Chondrocyte (in vitro differentiated cells): Measurements from ENCODE around the gene COL16A1. TPM values are rescaled to one million over a fixed set of nuclear protein-coding genes. Genes with fewer than 3 reads are reported as not detected.

Experiments
- DNase-seq: peaks from one replicate; pipeline ENCODE4 v3.0.0; 2021; ENCODE audit warnings: mixed read lengths, low spot score
- H3K27ac Mint-ChIP-seq: one replicate; pipeline ENCODE4 v1.8.0; 2021; ENCODE audit warnings: mild to moderate bottlenecking, moderate library complexity, mixed read lengths; ENCODE audit not compliant: unreplicated experiment
- H3K27me3 Mint-ChIP-seq: 2 replicates; pipeline ENCODE4 v1.8.0; 2021; ENCODE audit warnings: low read depth, mixed read lengths
- H3K36me3 Mint-ChIP-seq: 2 replicates; pipeline ENCODE4 v1.8.0; 2021; ENCODE audit warnings: low read depth, mixed read lengths
- H3K4me1 Mint-ChIP-seq: 2 replicates; pipeline ENCODE4 v1.8.0; 2021; ENCODE audit warnings: low read depth, mild to moderate bottlenecking, mixed read lengths
- H3K4me3 Mint-ChIP-seq: one replicate; pipeline ENCODE4 v1.8.0; 2021; ENCODE audit warnings: mild to moderate bottlenecking, moderate library complexity, mixed read lengths; ENCODE audit not compliant: unreplicated experiment
- H3K9me3 Mint-ChIP-seq: 2 replicates; pipeline ENCODE4 v1.8.0; 2021; ENCODE audit warnings: low read depth, mixed read lengths
- CTCF ChIP-seq: fragments of 200-600 bp; sonication (generic); IDR thresholded peaks from 2 replicates; pipeline ENCODE4 v1.5.0; 2021; ENCODE audit warnings: antibody characterized with exemption, mild to moderate bottlenecking, moderate library complexity
- total RNA-seq: library from RNA; stranded (reverse); gene quantifications from 3 replicates; pipeline ENCODE4 v1.2.1, GENCODE V29; 2021

COL16A1 gene
- total RNA-seq, 1 donor from 2014 or later, result 230 TPM

GRCh38 chr1:31671147-31671546 lies 32.7 kb downstream of the COL16A1 start:
- no peak for DNase-seq
- Mint-ChIP-seq H3K4me3 (no peak overlapping the region), H3K27ac (peak overlapping the region; percentile 94), H3K36me3 (peaks cover 16% of the 10 kb centered on the region), H3K27me3 (no peaks in the 10 kb centered on the region), H3K9me3 (no peaks in the 10 kb centered on the region), H3K4me1 (peaks cover 75% of the 10 kb centered on the region)
- TF ChIP-seq CTCF, result no peak

GRCh38 chr1:31670593-31670964 lies 33.2 kb downstream of the COL16A1 start:
- no peak overlapping the region for H3K4me3 Mint-ChIP-seq
- no peaks in the 10 kb centered on the region for H3K27me3 Mint-ChIP-seq
- TF ChIP-seq CTCF, result no peak
- peak overlapping the region; percentile 94 for H3K27ac Mint-ChIP-seq
- no peak for DNase-seq
- H3K4me1 Mint-ChIP-seq, result peaks cover 76% of the 10 kb centered on the region
- H3K36me3 Mint-ChIP-seq, result peaks cover 19% of the 10 kb centered on the region
- no peaks in the 10 kb centered on the region for H3K9me3 Mint-ChIP-seq

GRCh38 chr1:31669786-31670592 lies 33.8 kb downstream of the COL16A1 start:
- Mint-ChIP-seq H3K27me3 (no peaks in the 10 kb centered on the region), H3K4me3 (peak overlapping the region; percentile 59), H3K36me3 (peaks cover 15% of the 10 kb centered on the region), H3K9me3 (no peaks in the 10 kb centered on the region), H3K4me1 (peaks cover 75% of the 10 kb centered on the region), H3K27ac (peak overlapping the region; percentile 94)
- DNase-seq, result no peak
- TF ChIP-seq CTCF, result peak; percentile 68

GRCh38 chr1:31669433-31669785 lies 34.4 kb downstream of the COL16A1 start:
- Mint-ChIP-seq H3K4me3 (no peak overlapping the region), H3K4me1 (peaks cover 72% of the 10 kb centered on the region), H3K27ac (peak overlapping the region; percentile 94), H3K27me3 (no peaks in the 10 kb centered on the region), H3K9me3 (no peaks in the 10 kb centered on the region), H3K36me3 (peaks cover 14% of the 10 kb centered on the region)
- no peak for DNase-seq
- no peak for TF ChIP-seq CTCF

GRCh38 chr1:31668303-31668883 lies 35.4 kb downstream of the COL16A1 start:
- Mint-ChIP-seq H3K27me3 (no peaks in the 10 kb centered on the region), H3K4me3 (no peak overlapping the region), H3K4me1 (peaks cover 73% of the 10 kb centered on the region), H3K27ac (peak overlapping the region; percentile 94), H3K9me3 (no peaks in the 10 kb centered on the region), H3K36me3 (peaks cover 10% of the 10 kb centered on the region)
- peak; percentile 57 for DNase-seq
- no peak for TF ChIP-seq CTCF
